Body of pancreas (tissue), 4 donors: ENCODE results near the gene EMC8.

ENCODE experiments used
- POLR2A ChIP-seq, 3 donors: fragments of 450-650 bp; IDR thresholded peaks; one replicate each; pipeline ENCODE4 v1.6.1; 2016; ENCODE audit warnings: antibody characterized with exemption in 3 of 3, mild to moderate bottlenecking in 2 of 3
- TF ChIP-seq, protein P1 (sequence below), 7 experiments: fragments of 450-650 bp in 4 of 7; fragments of 200-600 bp in 3 of 7; sonication (generic) in 3 of 7; IDR thresholded peaks; one replicate each; pipeline ENCODE4 v1.5.1; 2016 to 2019; ENCODE audit warnings: antibody characterized with exemption in 7 of 7

DNA sequence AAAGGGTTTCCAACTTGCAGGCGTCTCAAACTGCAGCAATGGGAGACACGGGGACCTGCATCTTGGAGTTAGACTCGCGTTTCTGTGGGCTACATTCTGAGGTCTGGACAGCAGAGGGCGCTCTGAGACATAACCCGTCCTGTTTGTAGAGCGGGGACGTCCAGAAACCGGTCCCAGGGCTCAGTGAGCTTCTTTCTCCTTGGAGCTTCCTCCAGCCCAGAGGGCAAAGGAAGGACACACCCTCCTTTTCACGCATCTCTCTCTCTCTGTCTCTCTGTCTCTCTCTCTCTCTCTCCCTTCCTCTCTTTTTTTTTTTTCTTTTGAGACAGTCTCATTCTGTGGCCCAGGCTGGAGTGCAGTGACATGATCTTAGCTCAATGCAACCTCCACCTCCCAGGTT is 19.9 kb upstream of the EMC8 start:
- TF ChIP-seq, protein P1, sequence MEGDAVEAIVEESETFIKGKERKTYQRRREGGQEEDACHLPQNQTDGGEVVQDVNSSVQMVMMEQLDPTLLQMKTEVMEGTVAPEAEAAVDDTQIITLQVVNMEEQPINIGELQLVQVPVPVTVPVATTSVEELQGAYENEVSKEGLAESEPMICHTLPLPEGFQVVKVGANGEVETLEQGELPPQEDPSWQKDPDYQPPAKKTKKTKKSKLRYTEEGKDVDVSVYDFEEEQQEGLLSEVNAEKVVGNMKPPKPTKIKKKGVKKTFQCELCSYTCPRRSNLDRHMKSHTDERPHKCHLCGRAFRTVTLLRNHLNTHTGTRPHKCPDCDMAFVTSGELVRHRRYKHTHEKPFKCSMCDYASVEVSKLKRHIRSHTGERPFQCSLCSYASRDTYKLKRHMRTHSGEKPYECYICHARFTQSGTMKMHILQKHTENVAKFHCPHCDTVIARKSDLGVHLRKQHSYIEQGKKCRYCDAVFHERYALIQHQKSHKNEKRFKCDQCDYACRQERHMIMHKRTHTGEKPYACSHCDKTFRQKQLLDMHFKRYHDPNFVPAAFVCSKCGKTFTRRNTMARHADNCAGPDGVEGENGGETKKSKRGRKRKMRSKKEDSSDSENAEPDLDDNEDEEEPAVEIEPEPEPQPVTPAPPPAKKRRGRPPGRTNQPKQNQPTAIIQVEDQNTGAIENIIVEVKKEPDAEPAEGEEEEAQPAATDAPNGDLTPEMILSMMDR (IDR thresholded peaks at IDR 0.05), result peak; percentile 35 to 65 (median 52)
- no peak for TF ChIP-seq POLR2A (IDR thresholded peaks at IDR 0.05)
